NCI-H510A (cell line): ENCODE measurements around the gene VTI1A.
"Not testable (repeated sequence)": the region's sequence is repeated elsewhere in the genome, so short reads cannot be mapped to it uniquely, and the experiment has no call there.

Source experiments
- DNase-seq: peaks from one replicate; lab custom pipeline; 2025; lab: John Stamatoyannopoulos, UW

The VTI1A gene

DNA sequence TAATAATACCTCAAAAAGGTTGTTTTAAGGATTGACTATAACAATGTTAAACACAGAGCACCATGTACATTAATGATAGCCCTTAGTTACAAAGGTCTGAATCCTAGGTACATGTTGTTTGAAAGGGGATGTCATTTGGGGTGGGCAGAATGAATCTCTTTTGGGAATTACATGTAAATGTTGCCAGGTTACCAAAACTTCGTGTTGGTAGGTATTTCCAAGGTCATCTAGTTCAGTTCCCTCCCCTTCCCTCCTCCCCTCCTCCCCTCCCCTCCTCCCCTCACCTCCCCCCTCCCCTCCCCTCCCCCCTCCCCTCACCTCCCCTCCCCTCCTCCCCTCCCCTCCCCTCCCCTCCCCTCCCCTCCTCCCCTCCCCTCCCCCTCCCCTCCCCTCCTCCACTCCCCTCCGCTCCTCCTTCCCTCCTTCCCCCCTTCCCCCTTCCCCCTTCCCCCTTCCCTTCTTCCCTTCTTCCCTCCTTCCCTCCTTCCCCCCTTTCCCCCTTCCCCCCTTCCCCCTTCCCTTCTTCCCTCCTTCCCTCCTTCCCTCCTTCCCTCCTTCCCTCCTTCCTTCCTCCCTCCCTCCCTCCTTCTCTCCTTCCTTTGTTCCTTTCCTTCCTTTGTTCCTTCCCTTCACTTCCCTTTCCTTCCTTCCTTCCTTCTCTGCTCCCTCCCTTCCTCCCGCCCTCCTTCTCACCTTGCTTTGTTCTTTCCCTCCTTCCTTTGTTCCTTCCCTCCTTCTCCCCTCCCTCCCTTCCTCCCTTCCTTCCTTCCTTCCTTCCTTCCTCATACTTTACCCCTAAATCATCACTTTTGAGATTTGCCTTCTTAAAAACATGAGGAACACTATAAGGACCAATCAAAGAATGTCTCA lies 8.1 kb downstream of the VTI1A start:
- DNase-seq = no peak

DNA sequence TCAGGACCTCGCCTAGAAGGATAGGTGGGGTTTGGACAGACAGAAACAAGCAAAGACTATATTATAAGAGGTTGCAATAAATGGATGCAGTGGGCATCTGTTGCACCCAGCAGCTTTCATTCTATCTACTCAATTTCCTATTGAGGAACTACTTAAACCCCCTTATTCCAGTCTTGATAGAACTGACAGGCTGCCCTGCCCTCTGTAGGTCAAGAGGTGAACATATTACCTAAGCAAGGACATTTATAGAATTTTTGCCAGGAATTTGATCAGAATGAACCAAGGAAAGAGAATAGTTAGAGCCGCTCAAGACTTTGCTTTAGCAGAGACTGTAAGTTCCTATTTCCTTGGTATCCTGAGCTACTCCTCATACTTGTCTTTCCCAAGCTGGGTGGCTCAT lies 9.5 kb downstream of the VTI1A start:
- DNase-seq = no peak

DNA sequence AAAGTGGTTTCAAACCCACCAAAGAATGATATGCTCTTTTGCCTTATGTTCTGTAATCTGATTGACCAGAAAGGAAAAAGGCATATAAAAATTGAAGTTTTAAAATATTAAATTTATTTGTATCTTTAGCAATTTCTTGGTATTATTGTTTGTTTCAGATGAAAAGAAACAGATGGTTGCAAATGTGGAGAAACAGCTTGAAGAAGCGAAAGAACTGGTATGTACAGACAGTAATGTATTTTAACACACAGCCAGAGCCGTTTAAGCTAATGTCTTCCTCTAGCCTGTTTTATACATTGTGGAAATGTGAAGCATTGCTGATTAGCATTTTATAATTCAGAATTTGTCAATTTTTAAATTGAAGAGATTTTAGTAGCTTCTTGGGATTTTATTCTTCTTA lies 13.4 kb downstream of the VTI1A start:
- DNase-seq = no peak

DNA sequence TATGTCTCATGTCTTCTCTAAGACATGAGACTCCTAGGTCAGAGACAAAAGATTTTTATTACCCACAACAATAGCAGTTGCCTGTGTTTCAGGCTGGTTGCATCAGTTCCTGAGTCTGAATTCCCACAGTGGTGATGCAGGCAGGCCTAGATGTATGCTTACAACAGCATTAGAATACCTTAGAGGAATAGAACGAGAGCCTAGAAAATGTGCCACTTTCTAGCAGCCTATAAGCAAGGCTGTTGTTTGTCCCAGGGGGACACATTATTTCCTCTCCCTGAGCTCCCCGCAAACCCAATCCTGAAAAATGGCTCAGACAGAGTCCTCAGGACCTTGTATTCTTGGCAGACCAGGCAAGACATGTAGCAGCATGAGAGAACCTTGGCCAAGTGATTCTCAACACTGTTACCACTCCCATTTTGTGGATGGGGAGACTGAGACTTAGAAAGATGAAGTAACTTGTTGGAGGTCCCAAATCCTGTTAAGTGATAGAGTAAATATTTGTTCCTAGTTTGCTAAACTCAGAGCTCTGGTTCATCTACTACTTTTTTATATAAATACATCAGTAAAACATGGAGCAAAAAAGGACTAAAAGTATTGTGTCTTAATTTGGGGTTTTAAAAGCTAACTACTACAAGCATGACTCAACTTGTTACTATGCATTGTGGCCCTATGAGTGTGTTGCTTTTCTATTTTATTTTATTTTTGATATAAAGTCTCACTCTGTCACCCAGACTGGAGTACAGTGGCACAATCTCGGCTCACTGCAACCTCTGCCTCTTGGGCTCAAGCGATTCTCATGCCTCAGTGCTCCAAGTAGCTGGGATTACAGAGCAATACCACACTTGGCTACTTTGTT lies 14.2 kb downstream of the VTI1A start:
- no peak for DNase-seq

DNA sequence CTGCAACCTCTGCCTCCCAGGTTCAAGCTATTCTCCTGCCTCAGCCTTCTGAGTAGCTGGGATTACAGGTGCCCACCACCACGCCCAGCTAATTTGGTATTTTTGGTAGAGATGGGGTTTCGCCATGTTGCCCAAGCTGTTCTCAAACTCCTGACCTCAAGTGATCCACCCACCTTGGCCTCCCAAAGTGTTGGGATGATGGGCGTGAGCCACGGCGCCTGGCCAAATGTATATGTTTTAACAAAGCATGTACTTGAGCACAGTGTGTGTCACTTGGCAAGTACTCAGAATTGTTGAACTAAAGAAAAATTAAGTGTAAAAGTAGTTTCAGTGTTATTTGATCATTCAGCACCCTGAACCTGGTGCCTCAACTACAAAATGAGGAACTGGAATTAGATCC lies 17.1 kb downstream of the VTI1A start:
- DNase-seq = not testable (repeated sequence)

DNA sequence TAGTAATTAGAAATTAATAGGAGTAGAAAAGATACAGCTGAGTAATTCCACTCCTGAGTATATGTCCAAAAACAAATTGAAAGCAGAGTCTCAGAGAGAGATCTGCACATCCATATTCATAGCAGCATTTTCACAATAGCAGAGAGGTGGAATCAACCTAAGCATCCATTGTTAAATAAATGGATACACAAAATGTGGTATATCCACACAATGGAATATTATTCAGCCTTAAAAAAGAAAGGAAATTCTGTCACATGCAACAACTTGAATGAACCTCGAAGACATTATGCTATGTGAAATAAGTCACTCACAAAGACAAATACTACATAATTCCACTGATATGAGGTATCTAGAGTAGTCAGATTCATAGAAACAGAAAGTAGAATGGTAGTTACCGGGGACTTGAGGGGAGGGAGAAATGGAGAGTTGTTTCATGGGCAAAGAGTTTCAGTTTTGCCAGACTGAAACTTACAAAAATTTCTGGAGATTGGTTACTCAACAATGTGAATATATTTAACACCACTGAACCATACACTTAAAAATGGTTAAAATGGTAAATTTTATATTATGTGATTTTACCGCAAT lies 18.4 kb downstream of the VTI1A start:
- DNase-seq = no peak

DNA sequence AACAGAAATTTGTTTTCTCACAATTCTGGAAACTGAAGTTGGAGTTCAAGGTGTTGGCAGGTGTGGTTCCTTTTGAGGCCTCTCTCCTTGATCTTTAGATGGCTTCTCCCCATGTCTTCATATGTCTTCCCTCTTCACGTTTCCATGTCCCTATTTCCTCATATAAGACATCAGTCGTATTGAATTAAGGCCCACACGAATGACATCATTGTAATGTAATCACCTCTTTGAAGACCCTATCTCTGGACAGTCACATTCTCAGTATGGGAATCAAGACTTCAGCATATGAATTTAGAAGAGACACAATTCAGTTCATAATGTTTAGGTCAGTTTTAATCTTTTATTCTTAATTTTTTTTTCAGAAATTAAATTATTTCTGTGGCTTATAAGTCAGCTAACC lies 19.8 kb downstream of the VTI1A start:
- DNase-seq = no peak

DNA sequence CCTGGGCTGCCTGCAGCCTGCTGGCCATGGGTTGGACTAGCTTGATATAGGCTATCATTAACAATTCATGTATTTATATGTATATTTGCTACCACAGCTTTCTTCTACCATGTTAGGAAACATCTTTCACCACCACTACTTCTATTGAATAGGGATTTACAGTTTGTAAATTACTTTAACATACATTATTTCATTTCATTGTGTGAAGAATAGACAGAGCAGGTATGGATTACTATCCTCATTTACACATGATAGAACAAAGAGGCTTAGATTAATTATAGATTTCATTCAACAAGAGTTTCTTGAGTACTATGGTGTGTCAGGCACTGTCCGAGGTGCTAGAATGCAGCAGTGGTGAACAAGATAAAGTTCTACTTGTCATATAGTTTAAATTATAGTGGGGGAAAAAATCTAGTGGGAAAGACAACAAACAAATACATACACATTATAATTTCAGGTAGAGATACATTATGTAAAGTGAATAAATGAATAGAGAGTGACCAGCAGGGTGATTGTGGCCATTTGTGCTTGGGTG lies 20.6 kb downstream of the VTI1A start:
- DNase-seq = no peak

DNA sequence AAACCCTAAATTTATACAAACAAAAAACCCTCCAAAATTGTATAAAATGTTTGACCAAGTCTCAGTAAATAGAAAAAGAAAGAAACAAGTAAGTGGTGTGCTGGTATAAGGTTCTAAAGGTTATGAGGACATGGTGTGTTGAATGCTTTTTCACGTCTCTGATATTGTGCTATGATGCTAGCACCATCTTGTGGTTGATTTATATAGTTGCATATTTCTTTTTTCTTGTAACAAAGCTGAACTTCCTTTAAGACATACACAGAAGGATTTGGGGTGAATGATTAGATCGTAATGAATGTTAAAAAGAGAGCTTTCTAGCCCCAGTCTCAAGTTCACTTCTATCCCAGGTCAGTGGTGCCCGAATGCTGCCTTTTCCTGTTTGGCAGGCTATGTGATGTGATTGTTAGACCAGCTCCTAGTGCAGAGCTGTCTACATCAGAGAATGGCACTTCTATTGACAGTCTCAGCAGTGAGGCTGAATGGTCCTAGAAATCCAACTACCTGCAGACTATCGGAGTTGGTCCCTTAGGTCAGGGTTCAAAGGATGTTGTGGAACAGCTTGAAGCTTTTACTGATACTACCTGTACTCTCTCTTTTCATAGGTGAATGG lies 25.0 kb downstream of the VTI1A start:
- DNase-seq = no peak

DNA sequence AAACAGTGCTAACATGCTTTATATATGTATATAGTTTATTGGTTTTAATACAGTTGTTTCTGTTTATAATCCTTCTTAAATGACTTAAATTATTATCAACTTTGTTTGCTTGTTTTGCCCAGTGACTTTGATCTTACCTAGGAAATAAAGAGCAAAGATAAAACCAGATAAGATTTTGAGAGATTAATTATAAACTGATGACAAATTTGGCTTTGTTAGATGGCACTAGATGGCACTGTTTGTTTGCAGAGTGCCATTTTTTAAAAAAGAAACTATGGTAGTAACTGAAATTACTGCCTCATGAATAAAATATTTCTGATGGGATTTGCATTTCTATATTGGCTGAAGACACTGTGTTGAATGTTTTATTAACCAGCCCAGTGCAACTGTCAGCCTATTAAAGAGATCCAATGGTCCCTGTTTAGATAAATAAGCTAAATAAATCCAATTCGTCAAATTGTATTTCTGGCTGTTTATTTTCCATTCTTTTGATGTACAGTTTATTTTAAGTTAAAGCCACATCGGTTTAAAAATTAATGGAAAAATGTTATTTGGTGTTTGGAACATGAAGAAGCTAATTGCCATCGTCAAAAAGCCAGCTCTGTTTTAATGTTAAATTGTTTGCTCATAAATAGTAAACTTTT lies 28.7 kb downstream of the VTI1A start:
- DNase-seq = no peak

DNA sequence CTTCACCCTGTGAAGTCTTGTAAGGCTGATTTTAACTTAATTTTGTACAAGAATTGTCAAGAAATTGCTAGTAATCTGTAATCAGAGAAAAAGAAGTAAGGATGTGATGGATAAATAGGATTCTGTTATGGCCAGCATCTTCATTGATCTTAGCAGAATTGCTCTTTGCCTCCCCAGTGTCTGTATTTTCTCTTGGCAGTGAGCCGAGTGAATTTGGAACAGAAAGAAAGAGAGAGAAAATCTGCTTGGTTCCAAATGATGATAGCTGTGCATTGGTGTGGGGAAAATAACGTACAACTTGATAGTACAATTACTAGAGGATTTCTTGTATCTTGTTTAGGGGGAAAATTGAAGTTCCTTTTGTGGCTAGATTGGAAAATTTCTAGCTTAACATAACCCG lies 34.6 kb downstream of the VTI1A start:
- no peak for DNase-seq

DNA sequence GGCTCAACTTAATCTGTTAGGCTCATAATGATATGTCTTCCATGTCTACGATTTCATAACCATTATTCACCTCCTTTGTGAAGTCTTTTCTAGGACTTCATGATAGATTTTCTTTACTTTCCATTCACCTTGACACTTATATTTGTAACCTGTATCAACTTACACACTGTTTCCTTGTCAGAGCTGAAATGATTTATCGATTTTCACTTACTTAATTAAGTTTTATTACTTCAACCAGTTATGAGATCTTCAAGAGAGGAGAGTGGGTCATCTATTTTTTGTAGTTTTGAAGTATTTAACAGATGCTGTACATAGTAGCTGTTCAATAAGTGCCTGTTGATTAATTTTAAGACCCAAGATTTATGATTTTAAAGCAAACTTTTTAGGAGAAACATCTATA lies 37.4 kb downstream of the VTI1A start:
- DNase-seq = no peak

DNA sequence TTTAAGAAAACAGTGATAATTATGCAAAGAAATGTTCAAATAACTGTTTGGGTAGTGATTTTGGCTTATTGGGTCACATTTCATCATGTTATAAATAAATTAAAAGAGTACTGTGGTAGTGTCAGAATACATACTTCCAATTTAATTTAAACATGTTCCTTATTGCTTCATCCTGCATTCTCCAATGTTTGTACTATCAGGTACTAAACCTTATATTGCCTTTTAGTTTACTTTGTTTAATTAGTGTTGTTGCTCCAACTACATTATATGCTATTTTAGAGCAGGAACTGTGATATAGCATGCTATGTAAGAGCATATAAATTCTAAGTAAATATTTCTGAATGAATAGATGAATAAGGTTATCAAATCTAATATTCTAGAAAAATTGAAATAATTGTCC lies 40.9 kb downstream of the VTI1A start:
- no peak for DNase-seq

DNA sequence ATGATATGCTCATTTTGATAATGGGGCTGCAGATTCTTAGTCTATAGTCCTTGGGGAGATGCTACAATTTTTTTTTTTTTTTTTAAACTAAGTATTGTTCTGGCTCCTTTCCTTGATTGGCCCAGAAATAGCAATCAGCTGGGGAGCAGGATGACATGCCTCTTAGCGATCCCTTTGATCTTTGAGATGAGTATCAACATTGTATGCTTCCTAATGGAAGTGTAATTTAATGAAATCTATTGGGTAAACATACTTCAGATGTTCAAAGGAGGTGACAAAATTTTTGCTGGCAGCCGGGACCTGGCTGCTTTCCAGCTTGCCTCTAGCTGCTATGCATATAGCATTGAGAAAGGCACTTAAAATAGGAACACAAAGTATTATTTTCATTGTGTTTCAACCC lies 43.5 kb downstream of the VTI1A start:
- DNase-seq = peak; percentile 86

DNA sequence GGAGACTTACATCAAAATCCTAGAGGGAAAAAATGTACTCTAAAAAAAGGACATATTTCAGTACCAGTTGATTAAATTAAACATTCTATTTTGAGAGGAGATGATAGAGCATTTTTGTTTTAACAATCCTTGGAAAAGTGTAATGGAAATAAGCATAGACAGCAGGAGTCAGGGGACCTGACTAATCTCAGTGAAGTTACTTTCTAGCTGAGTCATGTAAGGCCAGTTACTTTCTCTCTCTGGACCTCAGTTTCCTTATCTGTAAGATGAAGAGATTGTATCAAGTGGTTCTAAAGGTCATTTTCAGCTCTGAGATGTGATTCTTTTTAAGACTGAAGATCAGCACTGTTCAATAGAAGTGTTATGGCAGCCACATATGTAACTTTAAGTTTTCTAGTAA lies 44.1 kb downstream of the VTI1A start:
- no peak for DNase-seq

DNA sequence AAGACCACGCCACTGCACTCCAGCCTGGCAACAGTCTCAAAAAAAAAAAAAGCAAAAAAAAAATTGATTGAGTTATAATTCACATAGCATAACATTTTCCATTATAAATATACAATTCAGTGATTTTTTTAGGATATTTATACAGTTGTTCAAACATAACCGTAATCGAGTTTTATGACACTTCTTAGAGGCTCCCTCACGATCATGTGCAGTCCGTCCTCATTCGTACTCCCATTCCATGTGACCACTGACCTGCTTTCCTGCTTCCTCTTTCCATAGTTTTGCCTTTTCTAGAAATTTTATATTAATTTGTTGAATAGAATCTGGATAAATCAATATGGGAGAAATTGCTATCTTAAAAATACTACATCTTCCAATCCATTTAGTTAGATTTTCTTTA lies 45.7 kb downstream of the VTI1A start:
- no peak for DNase-seq

DNA sequence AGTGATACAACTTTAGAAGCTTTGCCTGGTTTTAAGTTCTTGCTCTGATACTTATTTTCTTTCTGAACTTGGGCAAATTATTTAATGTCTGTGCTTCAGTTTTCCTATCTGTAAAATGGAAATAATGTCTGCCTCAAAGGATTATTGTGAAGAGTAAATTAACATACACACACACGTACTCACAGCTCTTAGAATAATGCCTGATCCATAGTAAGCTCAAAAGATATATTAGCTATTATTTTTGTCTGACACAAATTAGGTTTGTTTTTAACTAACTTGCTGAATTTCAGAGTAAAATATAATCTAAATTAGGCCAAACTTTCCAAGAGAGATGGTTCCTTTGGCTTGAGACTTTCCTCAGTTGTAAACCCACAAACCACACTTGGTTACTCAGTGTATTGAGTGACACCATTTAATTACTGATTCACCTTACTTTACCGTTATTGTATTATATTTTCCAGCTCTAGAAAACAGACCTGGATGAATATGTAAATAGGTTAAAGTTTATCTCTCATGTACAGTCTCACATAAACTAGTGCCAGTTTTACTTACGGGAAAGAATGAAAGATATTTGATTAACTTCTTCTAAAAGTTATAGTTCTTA lies 50.4 kb downstream of the VTI1A start:
- DNase-seq = no peak

DNA sequence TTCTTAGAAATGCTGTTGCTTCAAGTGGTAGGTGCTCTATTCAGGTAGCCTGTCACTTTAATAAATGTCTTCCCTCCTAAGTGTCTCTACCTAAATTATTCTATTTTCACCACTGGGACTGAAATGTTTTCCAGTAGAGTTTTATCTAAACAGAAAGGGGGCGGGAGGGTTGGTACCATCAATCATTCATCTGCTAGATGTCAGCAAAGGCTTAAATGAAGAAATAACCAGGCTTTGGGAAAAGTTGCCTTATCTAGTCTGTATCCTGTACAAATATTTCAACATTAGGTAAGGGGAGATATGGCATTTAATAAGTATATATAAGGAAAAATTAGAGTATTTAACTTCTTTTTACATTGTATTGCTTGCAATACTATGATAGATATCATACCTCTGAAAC lies 51.8 kb downstream of the VTI1A start:
- no peak for DNase-seq

DNA sequence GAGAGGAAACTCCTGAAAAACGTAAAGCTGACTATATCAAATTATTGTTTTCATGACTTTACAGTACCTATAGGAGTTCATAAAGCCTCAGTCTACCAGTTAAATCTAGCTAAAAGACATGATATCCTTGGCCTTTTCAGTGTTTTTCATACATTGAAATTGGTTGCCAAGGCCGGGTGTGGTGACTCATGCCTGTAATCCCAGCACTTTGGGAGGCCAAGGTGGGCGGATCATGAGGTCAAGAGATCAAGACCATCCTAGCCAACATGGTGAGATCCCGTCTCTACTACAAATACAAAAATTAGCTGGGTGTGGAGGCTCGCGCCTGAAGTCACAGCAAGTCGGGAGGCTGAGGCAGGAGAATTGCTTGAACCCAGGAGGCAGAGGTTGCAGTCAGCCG lies 53.0 kb downstream of the VTI1A start:
- not testable (repeated sequence) for DNase-seq

DNA sequence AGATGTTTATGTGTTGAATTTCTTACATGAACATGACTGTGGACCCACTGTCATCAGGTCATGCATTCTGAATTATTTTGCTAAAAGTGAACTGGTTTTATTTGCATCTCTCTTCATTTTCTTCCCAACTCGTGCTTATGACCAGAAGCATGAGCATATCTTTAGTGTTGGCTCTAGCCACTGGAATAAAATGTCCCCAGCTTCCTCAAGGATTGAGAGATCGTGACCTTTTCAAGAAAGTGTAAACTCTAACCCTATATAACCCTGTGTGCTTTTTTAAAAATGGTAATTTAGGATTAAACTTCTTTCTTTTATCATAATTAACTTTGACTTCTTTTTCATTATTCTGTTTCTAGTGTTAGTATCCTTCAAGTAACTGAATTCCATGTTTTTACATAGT lies 55.5 kb downstream of the VTI1A start:
- no peak for DNase-seq

DNA sequence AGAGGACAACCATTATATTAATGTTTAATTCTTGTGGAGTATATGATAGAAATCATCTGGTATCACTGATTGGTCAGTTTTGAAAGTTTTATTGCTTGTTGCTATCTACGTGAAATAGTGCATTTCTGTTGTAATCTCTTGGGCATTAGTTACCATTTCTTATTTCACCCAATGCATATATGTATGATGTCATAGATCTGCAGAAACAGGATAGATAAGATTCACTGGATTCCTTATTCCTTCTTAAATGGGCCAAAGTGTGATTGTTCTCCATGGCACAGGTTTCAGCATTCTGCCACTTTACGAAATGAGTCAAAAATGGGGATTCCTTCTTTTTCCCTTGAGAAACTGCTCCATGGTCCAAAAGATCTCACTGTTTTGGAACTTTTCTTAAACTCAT lies 56.6 kb downstream of the VTI1A start:
- no peak for DNase-seq
